Mesenteric fat pad (tissue), 1 donor: ENCODE data around the gene LAMTOR1. TPM values are rescaled to one million over a fixed set of nuclear protein-coding genes. Genes with fewer than 3 reads are reported as not detected.

Experiments used
- microRNA-seq: library from miRNA; unstranded; fragments of <30 nt; microRNA quantifications from one replicate; pipeline ENCODE4 v1.2.0, GENCODE V29; 2020; ENCODE audit warnings: borderline number of aligned reads
- total RNA-seq: library from RNA; stranded (reverse); fragmentation: NEBNext Ultra II Directional; extraction: Animal tissue kit (Norgen Biotek cat#: 25700); gene quantifications from one replicate; pipeline ENCODE4 v1.2.1, GENCODE V29; 2021
- donor health status: DM: yes; HTN: yes; CAD: no.

The LAMTOR1 gene
- total RNA-seq, 1 donor from 2014 or later, result 117 TPM

Small RNAs within 50 kb of the gene (microRNA-seq; reads per million reads assigned to microRNA genes)
- not detected for gene MIR3165

Other genes with a start within 250 kb of the LAMTOR1 start
- gene DEFB131B, start 224.8 kb downstream of the LAMTOR1 start, total RNA-seq, result not detected
- 2.9 TPM for gene XNDC1N, start 174.7 kb downstream of the LAMTOR1 start, total RNA-seq
- 27.2 TPM for gene RNF121, start 174.3 kb downstream of the LAMTOR1 start, total RNA-seq
- 13.1 TPM for gene IL18BP, start 104.4 kb downstream of the LAMTOR1 start, total RNA-seq
- gene NUMA1, start 22.8 kb downstream of the LAMTOR1 start, total RNA-seq, result 100 TPM
- 7.0 TPM for gene LRRC51, start 22.4 kb downstream of the LAMTOR1 start, total RNA-seq
- not detected for gene TOMT, start 2.6 kb upstream of the LAMTOR1 start, total RNA-seq
- gene ANAPC15, start 9.4 kb upstream of the LAMTOR1 start, total RNA-seq, result 29.1 TPM
- gene FOLR3, start 32.4 kb upstream of the LAMTOR1 start, total RNA-seq, result 18.4 TPM
- gene FOLR1, start 88.8 kb upstream of the LAMTOR1 start, total RNA-seq, result 0.32 TPM
- gene FOLR2, start 113.5 kb upstream of the LAMTOR1 start, total RNA-seq, result 77.3 TPM
- gene INPPL1, start 121.5 kb upstream of the LAMTOR1 start, total RNA-seq, result 107 TPM
- not detected for gene PHOX2A, start 140.9 kb upstream of the LAMTOR1 start, total RNA-seq